Measurements from ENCODE around the gene PWWP2B. TPM values are rescaled to one million over a fixed set of nuclear protein-coding genes. Genes with fewer than 3 reads are reported as not detected.

The PWWP2B gene
- total RNA-seq, 1 donor from 2014 or later: 27.1 TPM

DNA sequence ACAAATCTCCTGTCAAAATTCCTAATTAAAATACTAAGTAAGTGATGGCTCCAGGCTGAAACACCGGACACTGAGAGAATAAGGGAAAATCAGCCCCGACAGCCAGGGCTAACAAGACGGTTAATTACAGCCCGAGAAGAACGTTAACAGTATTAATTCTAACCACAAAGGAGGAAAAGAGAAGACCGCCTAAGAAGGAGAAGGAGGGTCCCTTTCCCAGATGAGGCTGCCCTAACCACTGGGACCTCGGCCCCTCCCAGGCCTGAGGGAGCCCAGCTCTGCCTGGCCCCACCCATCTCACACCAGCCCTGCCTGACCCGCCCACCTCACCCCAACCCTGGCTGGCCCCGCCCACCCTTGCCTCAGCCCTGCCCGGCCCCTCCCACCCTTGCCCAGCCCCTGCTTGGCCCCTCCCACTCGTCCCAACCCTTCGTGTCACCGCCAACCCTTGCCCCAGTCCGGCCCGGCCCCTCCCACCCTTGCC lies 51.3 kb downstream of the PWWP2B start:
- Histone ChIP-seq H3K27me3 (ENCODE audit: control insufficient read depth, insufficient read depth, low read length) (no peaks in the 10 kb centered on the region), H3K4me3 (ENCODE audit: low read depth, low read length) (no peak overlapping the region), H3K36me3 (ENCODE audit: control insufficient read depth, insufficient read depth, low read length) (no peaks in the 10 kb centered on the region)
- TF ChIP-seq, protein P1, sequence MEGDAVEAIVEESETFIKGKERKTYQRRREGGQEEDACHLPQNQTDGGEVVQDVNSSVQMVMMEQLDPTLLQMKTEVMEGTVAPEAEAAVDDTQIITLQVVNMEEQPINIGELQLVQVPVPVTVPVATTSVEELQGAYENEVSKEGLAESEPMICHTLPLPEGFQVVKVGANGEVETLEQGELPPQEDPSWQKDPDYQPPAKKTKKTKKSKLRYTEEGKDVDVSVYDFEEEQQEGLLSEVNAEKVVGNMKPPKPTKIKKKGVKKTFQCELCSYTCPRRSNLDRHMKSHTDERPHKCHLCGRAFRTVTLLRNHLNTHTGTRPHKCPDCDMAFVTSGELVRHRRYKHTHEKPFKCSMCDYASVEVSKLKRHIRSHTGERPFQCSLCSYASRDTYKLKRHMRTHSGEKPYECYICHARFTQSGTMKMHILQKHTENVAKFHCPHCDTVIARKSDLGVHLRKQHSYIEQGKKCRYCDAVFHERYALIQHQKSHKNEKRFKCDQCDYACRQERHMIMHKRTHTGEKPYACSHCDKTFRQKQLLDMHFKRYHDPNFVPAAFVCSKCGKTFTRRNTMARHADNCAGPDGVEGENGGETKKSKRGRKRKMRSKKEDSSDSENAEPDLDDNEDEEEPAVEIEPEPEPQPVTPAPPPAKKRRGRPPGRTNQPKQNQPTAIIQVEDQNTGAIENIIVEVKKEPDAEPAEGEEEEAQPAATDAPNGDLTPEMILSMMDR (IDR thresholded peaks at IDR 0.05; ENCODE audit: insufficient read depth, low read length, poor library complexity, severe bottlenecking): no peak
- no peak for DNase-seq (ENCODE audit: low read depth)

DNA sequence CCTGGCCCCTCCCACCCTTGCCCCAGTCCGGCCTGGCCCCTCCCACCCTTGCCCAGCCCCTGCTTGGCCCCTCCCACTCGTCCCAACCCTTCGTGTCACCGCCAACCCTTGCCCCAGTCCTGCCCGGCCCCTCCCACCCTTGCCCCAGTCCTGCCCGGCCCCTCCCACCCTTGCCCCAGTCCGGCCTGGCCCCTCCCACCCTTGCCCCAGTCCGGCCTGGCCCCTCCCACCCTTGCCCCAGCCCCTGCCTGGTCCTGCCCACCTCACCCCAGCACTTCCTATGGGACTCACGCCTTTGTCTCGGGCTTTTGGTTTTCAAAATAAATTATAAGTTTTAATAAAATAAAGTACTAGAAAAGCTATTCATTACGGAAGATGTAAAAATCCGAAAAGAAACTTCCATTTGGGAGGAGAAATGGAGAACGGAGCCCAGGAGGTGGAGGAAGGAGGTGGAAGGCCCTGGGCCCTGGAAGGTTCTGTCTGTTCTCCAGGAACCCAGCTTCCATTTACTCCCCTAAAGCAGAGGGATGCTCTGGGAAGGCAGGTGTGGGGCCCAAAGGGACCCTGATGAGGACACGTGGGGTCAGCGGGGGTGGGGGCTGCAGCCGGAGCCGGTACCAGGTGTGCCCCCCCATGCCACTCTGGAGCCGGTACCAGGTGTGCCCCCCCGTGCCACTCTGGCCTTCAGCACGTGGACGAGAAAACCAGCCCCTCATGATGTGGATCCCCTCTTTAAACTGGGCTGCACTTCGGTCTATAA lies 52.2 kb downstream of the PWWP2B start:
- Histone ChIP-seq H3K4me3 (ENCODE audit: low read depth, low read length) (no peak overlapping the region), H3K27me3 (ENCODE audit: control insufficient read depth, insufficient read depth, low read length) (no peaks in the 10 kb centered on the region), H3K36me3 (ENCODE audit: control insufficient read depth, insufficient read depth, low read length) (no peaks in the 10 kb centered on the region)
- TF ChIP-seq, protein P1 (IDR thresholded peaks at IDR 0.05; ENCODE audit: insufficient read depth, low read length, poor library complexity, severe bottlenecking): no peak
- DNase-seq (ENCODE audit: low read depth): no peak

DNA sequence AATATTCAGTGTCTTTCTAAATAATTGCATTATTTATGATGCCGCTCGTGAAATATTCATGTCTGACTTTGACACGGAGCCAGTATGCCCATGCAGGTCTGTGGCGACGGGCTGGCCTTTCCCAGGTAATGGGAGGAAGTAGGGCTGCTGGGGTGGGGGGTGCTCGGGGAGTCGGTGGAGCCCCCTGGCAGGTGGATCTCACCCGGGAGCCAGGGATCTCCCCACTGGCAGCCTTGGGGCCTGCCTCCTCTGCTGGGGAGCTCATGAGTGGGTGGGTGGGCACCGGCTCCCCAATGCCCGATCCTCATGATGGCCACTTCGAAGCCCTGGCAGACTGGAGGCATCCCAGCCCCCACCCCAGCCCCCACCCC lies 52.8 kb downstream of the PWWP2B start:
- no peaks in the 10 kb centered on the region for H3K36me3 ChIP-seq (ENCODE audit: control insufficient read depth, insufficient read depth, low read length)
- no peaks in the 10 kb centered on the region for H3K27me3 ChIP-seq (ENCODE audit: control insufficient read depth, insufficient read depth, low read length)
- DNase-seq (ENCODE audit: low read depth): no peak
- TF ChIP-seq, protein P1 (IDR thresholded peaks at IDR 0.05; ENCODE audit: insufficient read depth, low read length, poor library complexity, severe bottlenecking): no peak
- H3K4me3 ChIP-seq (ENCODE audit: low read depth, low read length): no peak overlapping the region

DNA sequence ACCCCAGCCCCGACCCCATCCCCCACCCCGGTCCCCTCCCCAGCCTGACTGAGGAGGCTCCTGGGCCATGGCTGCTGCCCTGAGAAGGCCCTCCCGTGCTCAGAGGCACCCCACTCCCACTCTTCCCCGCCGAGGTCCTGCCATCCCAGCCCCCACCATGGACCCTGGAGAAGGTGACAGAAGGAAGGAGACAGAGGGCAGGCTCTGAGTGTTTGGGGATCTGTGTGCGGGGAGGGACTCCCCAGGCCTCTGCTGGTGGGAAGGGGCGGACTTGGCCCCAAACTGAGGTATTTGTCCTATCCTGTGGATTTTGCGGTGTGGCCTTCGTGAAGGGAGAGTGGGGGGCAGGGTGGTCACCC lies 53.4 kb downstream of the PWWP2B start:
- TF ChIP-seq, protein P1 (IDR thresholded peaks at IDR 0.05; ENCODE audit: insufficient read depth, low read length, poor library complexity, severe bottlenecking): no peak
- no peaks in the 10 kb centered on the region for H3K36me3 ChIP-seq (ENCODE audit: control insufficient read depth, insufficient read depth, low read length)
- H3K27me3 ChIP-seq (ENCODE audit: control insufficient read depth, insufficient read depth, low read length): no peaks in the 10 kb centered on the region
- no peak for DNase-seq (ENCODE audit: low read depth)
- no peak overlapping the region for H3K4me3 ChIP-seq (ENCODE audit: low read depth, low read length)

DNA sequence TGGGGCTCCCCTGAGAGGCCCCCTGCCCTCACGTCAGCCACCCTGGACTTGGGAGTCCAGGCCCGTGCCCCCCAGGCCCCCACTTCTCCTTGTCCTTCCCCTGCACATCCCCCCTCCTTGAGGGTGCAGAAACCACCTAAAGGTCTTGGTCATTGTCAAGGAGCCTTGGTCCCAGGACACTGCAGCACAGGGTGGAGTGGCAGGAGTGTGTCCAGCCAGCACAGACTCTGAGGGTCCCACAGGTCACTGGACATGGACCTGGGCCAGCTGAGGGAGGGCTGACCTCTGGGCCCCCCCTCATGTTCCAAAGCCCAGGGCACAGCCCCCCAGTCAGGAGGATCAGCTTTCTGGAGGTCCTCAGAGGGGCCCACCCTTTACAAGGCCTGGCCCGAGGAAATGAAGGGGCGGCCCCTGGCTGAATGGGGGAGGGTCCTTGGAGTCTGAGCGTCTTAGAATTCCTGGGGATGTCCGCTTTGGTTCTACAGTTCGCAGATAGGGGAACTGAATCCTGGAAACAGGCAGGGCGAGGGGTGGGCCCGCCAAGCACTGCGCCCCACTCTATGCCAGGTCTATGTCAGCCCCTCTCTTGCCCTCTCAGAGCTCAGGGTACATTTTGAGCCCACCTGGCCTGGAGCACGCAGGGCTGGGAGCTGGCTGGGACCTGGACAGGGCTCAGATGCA lies 54.0 kb downstream of the PWWP2B start:
- Histone ChIP-seq H3K4me3 (ENCODE audit: low read depth, low read length) (no peak overlapping the region), H3K27me3 (ENCODE audit: control insufficient read depth, insufficient read depth, low read length) (peaks cover 2% of the 10 kb centered on the region), H3K36me3 (ENCODE audit: control insufficient read depth, insufficient read depth, low read length) (no peaks in the 10 kb centered on the region)
- DNase-seq (ENCODE audit: low read depth): no peak
- TF ChIP-seq, protein P1 (IDR thresholded peaks at IDR 0.05; ENCODE audit: insufficient read depth, low read length, poor library complexity, severe bottlenecking): no peak

All from kidney epithelial cell (primary cell).